MG63 (cell line): ENCODE results near the gene KNOP1. TPM values are rescaled to one million over a fixed set of nuclear protein-coding genes. Genes with fewer than 3 reads are reported as not detected.
A peak's percentile ranks its signal among the peaks of the same experiment; 100 is the strongest.

Experiments used
- DNase-seq: peaks from one replicate; pipeline ENCODE4 v3.0.0-alpha.2; 2020
- H3K27me3 ChIP-seq: fragments of 250-450 bp; sonication (Bioruptor Pico); 2 replicates; pipeline ENCODE4 v1.5.1; 2020; ENCODE audit warnings: mild to moderate bottlenecking, moderate library complexity
- H3K36me3 ChIP-seq: fragments of 250-450 bp; sonication (Bioruptor Pico); 2 replicates; pipeline ENCODE4 v1.5.1; 2020; ENCODE audit warnings: mild to moderate bottlenecking, moderate library complexity
- H3K4me3 ChIP-seq: fragments of 250-450 bp; sonication (Bioruptor Pico); 2 replicates; pipeline ENCODE4 v1.5.1; 2020; ENCODE audit warnings: mild to moderate bottlenecking, moderate library complexity
- H3K9me3 ChIP-seq: fragments of 250-450 bp; sonication (Bioruptor Pico); 2 replicates; pipeline ENCODE4 v1.5.1; 2020; ENCODE audit warnings: mild to moderate bottlenecking, moderate library complexity
- total RNA-seq: library from RNA; depleted of rRNA; stranded (reverse); fragments of >200 nt; shearing (Covaris generic); gene quantifications from 2 replicates; pipeline ENCODE4 v1.2.3, GENCODE V29; 2014; ENCODE audit warnings: low replicate concordance; rRNA removed

The KNOP1 gene, protein sequence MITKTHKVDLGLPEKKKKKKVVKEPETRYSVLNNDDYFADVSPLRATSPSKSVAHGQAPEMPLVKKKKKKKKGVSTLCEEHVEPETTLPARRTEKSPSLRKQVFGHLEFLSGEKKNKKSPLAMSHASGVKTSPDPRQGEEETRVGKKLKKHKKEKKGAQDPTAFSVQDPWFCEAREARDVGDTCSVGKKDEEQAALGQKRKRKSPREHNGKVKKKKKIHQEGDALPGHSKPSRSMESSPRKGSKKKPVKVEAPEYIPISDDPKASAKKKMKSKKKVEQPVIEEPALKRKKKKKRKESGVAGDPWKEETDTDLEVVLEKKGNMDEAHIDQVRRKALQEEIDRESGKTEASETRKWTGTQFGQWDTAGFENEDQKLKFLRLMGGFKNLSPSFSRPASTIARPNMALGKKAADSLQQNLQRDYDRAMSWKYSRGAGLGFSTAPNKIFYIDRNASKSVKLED
- total RNA-seq = 15.1 and 15.2 TPM in 2 replicates

DNA sequence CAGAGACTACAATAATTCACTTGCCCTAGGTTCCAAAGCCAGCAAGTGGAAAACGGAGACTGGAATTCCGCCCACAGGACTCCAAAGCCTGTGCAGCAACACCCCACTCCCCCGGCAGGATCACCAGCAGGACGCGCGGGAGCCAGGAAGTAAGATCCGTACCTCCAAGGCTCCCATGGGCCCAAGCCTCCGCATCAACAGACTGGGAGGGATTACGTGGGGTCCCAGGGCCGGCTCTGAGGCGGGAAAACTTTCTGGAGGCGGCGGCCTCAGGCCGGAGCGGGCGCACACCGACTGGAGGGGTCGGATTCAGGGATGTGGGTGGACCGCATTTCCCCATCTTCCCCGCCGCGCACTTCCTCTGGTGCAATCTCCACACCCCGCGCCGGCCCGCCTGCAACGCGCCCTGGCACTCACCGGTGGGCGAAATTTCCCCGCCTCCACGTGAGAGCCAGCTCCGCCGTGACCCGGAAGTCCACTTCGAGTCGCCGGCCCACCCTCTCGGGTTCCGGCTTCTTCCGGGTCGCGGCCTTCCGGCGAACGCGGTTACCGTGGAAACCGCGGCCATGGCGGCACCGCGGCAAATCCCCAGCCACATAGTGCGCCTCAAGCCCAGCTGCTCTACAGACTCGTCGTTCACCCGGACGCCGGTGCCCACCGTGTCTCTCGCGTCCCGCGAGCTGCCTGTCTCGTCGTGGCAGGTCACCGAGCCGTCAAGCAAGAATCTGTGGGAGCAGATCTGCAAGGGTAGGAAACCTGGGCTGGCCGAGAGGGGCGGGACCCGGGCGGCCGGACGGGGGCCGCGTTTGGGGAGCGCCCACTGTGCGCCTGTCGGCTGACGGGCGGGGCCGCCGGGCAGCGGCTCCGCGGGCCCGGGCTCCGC is at the start of gene KNOP1, which contains the start of gene IQCK:
TSS of gene KNOP1 (minus strand) at position 487 of the 883 bp plus-strand sequence. CDS start 3,192 bp downstream, outside the sequence.
TSS of gene IQCK (plus strand) at position 531 of the 883 bp plus-strand sequence. CDS start at position 567, 36 bp downstream.
- Histone ChIP-seq H3K9me3 (no peaks in the 10 kb centered on the region), H3K4me3 (peak within 1 kb of the TSS; percentile 88), H3K27me3 (no peaks in the 10 kb centered on the region), H3K36me3 (peaks cover 25% of the 10 kb centered on the region)
- peak; percentile 96 for DNase-seq

DNA sequence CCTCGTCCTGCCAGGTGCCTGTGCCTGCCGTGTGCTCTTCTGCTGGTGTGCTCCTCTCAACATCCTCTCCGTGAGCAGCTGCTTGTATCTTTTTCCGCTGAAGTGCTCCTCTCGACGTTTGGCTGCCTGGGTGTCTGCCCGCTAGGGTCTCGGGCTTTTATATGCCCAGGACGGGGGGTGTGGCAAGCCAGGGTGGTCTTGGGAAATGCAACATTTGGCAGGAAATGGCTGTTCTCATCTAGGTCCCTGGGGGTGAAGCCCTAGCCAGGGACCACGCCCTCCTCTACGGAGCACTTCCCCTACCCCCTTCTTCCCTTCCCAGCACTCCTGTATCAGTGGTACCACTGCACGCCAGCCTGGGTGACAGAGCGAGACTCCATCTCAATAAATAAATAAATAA is 49.5 kb upstream of the KNOP1 start:
- Histone ChIP-seq H3K27me3 (no peaks in the 10 kb centered on the region), H3K4me3 (no peak overlapping the region), H3K36me3 (peaks cover 5% of the 10 kb centered on the region), H3K9me3 (peaks cover 4% of the 10 kb centered on the region; the same call in 1 of the 2 replicates)
- no peak for DNase-seq

DNA sequence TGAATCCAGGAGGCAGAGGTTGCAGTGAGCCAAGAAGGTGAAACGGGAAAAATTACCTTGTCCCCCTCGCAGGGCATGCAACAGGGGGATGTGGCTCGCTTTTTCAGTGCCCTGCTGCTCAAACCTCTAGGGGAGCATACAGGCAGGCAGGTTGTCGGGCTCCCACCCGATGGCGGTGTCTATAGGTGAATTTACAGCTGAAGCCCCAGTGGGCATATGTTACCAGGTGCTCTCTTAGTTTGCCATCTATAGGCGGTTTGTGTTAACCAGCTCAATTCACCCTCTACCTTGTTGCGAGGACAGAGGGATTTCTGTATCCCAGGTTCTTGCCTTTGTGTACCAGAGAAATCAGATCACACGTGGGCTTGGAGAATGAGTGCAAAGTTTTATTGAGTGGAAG is 49.0 kb upstream of the KNOP1 start:
- H3K4me3 ChIP-seq = no peak overlapping the region
- no peaks in the 10 kb centered on the region for H3K27me3 ChIP-seq
- H3K36me3 ChIP-seq = peaks cover 5% of the 10 kb centered on the region
- peaks cover 4% of the 10 kb centered on the region; the same call in 1 of the 2 replicates for H3K9me3 ChIP-seq
- no peak for DNase-seq

DNA sequence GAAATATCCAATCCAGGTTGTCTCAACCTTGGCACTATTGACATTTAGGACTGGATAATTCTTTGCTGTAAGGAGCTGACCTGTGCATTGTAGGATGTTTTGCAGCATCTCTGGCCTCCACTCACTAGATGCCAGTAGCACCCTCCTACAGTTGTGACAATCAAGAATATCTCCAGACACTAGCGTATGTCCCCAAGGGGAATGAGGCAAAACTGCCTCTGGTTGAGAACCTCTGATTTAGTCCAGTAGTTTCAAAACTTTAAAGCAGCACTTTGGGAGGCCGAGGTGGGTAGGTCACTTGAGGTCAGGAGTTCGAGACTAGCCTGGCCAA is 48.5 kb upstream of the KNOP1 start:
- no peak for DNase-seq
- Histone ChIP-seq H3K27me3 (no peaks in the 10 kb centered on the region), H3K9me3 (peaks cover 4% of the 10 kb centered on the region; the same call in 1 of the 2 replicates), H3K36me3 (peaks cover 5% of the 10 kb centered on the region), H3K4me3 (no peak overlapping the region)

DNA sequence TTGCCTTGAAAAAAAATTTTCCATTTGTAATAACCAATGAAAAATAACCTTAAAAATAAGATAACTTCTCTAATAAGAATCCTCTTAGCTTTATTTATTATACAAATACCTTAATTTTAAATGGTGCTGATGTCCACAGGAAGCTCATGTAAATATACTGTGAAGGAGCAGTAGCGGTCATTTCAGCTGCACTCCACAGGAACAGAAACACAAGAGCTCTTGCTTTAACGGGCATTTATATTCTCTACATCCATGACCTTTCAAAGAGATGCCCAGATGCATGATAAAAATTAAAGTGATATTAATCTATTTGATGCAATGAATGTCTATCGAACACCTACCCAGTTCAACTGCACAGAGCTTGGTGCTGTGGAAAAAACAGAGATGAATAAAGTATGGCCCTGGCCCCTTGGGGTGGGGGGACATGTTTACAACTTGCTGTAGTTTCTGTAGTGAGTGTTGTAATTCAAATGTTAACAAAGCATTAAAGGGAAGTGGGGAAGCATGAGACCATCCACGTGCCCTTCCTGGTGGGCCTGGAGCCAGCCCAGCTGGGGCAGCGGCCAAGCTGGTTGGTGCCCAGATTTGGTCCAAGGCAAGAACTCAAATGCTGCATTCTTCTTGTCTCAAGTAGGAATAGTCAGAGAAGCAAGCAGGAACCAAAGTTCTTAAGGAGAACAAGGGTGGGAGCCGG is 48.0 kb upstream of the KNOP1 start:
- peaks cover 4% of the 10 kb centered on the region; the same call in 1 of the 2 replicates for H3K9me3 ChIP-seq
- peaks cover 5% of the 10 kb centered on the region for H3K36me3 ChIP-seq
- H3K4me3 ChIP-seq = no peak overlapping the region
- no peaks in the 10 kb centered on the region for H3K27me3 ChIP-seq
- peak; percentile 53 for DNase-seq

DNA sequence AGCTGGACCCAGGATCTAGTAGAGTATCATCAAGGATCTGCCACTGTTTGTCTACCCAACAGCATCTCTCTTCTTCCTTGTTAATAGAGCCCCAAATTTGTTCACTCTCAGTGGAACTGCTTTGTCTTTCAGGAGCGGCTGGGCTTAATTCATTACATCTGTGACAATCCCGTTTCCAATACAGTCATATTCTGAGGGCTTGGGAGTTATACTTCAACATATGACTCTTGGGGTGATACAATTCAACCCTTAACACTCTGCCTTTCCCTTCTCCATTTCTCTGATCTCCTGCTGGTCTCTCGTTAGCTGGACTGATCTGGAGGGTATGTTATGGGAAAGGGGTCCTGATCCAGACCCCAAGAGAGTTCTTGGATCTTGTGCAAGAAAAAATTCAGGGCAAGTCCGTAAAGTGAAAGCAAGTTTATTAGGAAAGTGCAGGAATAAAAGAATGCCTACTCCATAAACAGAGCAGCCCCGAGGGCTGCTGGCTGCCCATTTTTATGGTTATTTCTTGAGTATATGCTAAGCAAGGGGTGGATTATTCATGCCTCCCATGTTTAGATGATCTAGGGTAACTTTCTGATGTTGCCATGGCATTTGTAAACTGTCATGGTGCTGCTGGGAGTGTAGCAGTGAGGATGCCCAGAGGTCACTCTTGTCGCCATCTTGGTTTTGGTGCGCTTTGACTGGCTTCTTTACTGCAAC is 42.5 kb upstream of the KNOP1 start:
- no peak for DNase-seq
- no peaks in the 10 kb centered on the region for H3K36me3 ChIP-seq
- no peak overlapping the region for H3K4me3 ChIP-seq

DNA sequence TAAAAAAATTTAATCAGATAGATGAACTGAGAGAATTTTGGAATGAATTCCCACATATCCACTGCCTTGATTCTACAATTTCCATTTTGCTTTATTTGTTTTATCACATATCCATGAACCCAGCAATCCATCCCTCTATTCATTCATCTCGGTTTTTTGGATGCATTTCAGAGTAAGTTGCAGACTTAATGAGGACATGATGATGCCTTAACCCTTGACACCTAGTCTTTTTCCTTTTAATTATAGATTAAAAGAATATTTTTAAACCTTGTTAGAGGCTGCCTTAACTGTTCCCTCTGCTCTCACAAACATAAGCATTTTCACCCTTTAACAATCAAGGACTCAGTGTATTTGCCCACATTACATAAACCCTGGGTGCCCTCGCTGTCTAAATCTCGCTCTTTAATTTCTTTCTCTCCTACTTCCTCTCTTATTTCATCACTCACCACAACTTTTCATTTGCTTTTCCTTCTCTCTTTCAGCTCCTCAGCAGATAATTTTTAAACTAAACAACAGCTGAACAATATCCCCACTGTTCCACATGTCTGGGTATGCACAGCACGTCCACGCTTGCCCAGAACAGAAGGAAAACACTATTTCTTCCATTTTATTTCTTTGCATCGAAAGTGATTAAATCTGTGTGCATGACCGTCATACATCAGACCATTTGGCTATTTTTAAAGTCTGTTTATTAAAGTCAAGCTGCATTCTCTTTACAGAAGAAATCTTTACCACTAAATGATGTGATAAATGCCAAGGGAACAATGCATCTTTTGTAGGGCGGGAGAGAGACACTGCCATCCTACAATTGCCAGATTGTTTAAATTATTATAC is 40.0 kb upstream of the KNOP1 start:
- DNase-seq = no peak
- no peak overlapping the region for H3K4me3 ChIP-seq
- no peaks in the 10 kb centered on the region for H3K27me3 ChIP-seq
- no peaks in the 10 kb centered on the region for H3K36me3 ChIP-seq
- H3K9me3 ChIP-seq = no peaks in the 10 kb centered on the region

More for the DNA sequence above, 42.5 kb upstream of the KNOP1 start:
- no peaks in the 10 kb centered on the region for H3K9me3 ChIP-seq
- H3K27me3 ChIP-seq = no peaks in the 10 kb centered on the region

DNA sequence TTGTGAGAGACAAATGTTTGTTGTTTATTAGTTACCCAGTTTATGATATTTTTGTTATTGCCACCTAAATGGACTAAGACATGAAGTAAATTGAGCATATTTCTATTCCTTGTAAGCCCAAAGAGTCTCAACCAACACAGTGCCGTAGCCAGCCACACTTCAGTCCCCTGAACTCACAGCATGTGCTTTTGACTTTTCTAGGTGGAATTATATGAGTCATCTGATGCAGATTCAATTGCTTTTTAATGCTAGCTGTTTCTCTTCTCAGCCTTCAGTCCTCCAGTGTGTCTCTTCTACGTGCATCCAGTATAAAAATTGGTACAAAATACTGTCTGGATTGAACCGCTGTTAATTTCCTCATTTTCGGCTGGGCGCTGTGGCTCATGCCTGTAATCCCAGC is 39.0 kb upstream of the KNOP1 start:
- Histone ChIP-seq H3K4me3 (no peak overlapping the region), H3K27me3 (no peaks in the 10 kb centered on the region), H3K9me3 (no peaks in the 10 kb centered on the region), H3K36me3 (no peaks in the 10 kb centered on the region)
- DNase-seq = no peak

DNA sequence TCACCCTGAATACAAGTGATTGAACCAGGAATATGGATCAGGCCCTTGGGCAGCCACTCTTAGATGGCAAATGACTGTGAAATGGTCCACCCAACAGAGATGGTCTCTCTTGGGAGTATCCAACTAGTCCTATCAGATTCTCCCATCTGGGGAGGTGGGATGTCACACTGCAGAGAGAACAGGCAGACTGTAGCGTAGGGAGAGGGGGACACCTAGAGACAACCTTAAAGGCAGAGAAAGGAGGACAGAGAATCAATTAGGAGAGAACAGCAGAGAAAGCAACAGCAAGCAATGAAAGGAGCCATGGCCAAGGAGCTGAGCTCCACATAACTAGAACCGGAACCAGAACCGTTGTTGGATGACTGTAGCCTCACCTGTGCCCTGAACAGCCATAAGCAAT is 37.2 kb upstream of the KNOP1 start:
- H3K27me3 ChIP-seq = no peaks in the 10 kb centered on the region
- H3K9me3 ChIP-seq = no peaks in the 10 kb centered on the region
- no peak overlapping the region for H3K4me3 ChIP-seq
- no peaks in the 10 kb centered on the region for H3K36me3 ChIP-seq
- no peak for DNase-seq

DNA sequence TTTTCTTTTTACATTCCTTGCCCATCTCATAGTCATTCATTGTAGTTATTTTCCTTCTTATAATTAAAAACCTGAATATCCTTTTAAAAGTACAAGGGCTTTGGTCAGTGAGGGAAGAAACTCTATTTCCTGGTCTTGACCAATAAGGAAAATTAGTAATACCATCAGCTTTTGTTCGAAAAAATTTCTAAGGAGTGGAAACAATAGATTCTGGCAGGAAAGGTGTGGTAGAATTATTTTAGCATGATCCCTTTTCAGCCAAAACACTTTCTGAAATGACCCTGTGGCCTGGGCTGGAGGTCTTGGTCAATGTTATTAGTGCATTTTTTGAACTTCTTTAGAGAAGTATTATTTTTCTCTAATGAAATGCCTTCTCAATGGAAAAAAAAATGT is 36.6 kb upstream of the KNOP1 start:
- DNase-seq = no peak
- H3K27me3 ChIP-seq = no peaks in the 10 kb centered on the region
- no peak overlapping the region for H3K4me3 ChIP-seq
- H3K36me3 ChIP-seq = no peaks in the 10 kb centered on the region
- no peaks in the 10 kb centered on the region for H3K9me3 ChIP-seq

DNA sequence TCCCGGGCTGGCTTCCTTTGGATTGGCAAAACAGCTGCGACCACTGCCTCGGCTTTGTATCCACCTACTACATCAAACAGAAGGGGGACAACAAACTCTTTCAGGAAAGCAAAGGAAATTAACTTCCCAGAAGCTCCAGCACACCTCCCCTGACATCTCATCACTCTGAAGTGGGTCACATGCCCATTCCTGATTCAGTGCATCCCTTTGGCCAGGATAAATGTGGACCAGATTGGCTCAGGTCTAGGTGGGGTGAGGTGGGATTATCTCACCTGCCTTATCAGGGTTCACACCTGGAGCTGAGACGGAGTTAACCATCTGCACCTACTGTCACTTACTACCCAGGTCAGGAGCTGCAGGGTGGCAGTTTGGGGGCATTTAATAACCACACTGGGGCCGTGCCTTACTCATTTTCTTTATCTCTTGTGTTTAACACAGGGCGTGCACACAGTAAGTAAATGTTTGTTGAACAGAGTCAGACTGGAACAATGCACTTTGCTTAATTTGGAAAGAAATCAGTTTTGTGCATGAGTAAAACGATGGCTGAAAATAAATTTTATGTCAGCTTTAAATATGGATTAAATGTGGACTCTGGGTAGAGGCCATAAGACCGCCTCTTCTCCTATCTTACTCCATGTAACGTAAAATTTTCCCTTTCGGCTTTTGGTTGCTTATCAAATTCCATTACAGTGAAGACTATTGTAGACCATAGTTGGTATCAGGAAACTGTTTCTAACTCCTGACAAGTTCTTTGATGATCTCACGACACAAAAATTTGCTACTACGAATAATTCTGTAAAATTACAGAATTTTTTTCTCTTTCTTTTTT is 36.0 kb upstream of the KNOP1 start:
- DNase-seq = no peak
- H3K36me3 ChIP-seq = no peaks in the 10 kb centered on the region
- no peak overlapping the region for H3K4me3 ChIP-seq
- H3K9me3 ChIP-seq = no peaks in the 10 kb centered on the region
- H3K27me3 ChIP-seq = no peaks in the 10 kb centered on the region

DNA sequence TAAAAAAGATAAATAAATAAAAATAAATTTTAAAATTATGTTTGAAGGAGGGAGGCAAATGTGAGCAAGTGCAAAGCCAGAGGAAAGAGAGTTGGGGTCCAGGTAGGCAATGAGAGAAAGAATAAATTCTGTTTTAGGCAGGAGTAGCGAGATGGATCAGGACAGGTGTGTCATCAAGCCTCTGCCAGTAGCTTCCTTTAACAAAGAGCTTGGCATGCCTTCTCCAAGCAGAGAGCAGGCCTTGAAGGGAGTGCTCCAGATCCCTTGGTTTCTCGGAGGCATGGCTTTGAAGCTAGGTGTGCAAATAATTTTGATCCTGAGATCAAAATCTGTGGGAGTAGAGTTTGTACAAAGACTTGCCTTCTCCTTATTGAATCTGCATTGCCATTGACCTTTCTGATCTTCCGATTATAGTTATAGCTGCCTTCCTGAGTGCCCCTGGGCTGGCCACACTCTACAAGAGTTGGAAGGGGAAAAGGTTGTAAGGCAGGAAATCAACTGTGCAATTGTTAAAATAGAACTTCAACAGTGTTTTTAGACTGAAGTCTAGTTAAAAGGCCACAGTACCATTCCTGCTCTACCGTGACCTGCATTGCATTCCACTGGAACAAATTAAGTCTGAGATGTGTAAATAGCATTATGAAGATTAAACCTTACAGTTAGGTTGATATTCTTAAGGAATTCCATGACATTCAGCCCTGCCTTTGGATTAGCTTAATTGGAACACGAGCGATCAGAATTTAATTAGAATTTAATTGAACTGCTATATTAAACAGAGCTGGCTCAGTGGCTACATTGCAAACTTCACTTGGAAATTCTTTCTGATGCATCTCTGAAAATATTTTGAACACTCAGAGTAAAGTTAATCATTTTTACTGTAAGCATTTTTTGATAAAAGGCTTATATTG is 33.7 kb upstream of the KNOP1 start:
- Histone ChIP-seq H3K27me3 (no peaks in the 10 kb centered on the region), H3K36me3 (no peaks in the 10 kb centered on the region), H3K9me3 (no peaks in the 10 kb centered on the region), H3K4me3 (no peak overlapping the region)
- DNase-seq = no peak

DNA sequence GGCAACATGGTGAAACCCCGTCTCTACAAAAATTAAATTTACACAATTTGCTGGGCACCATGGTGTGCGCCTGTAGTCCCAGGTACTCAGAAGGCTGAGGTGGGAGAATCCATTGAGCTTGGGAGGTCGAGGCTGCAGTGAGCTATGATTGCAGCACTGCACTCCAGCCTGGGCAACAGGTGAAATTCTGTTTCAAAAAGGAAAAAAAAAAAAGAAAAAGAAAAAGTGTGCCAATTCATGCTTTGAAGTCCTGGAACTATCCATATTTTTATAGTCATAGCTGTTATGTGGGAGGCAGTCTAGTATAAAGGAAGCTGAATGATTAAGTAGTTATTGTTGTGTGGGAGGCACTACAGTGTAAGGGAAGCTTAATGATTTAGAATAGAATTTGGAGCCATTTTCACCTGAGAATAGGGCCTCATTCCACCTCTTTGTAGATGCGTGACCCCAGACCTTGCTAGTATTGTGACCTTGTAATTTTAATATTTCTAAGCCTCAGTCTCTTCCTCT is 31.6 kb upstream of the KNOP1 start:
- DNase-seq = no peak
- no peaks in the 10 kb centered on the region for H3K27me3 ChIP-seq

More for the DNA sequence above, 31.6 kb upstream of the KNOP1 start:
- Histone ChIP-seq H3K9me3 (no peaks in the 10 kb centered on the region), H3K36me3 (no peaks in the 10 kb centered on the region), H3K4me3 (no peak overlapping the region)
